ENCODE results near the gene TWSG1.
"Not testable (repeated sequence)": the region's sequence is repeated elsewhere in the genome, so short reads cannot be mapped to it uniquely, and the experiment has no call there.

Gene TWSG1

GRCh38 chr18:9428301-9428706, 93.7 kb downstream of the TWSG1 start:
- no peak for DNase-seq (ENCODE audit: low read depth)
- H3K4me3 ChIP-seq (ENCODE audit: low read depth, low read length): no peak overlapping the region
- no peak for TF ChIP-seq CTCF (conservative IDR thresholded peaks at IDR 0.05; ENCODE audit: low read depth, low read length)

- no peak for DNase-seq (ENCODE audit: low read depth)
- TF ChIP-seq CTCF (conservative IDR thresholded peaks at IDR 0.05; ENCODE audit: low read depth, low read length): no peak
- H3K4me3 ChIP-seq (ENCODE audit: low read depth, low read length): no peak overlapping the region
Observed at GRCh38 chr18:9428862-9429661, 94.5 kb downstream of the TWSG1 start.

- TF ChIP-seq CTCF (conservative IDR thresholded peaks at IDR 0.05; ENCODE audit: low read depth, low read length): no peak
- no peak overlapping the region for H3K4me3 ChIP-seq (ENCODE audit: low read depth, low read length)
- no peak for DNase-seq (ENCODE audit: low read depth)
Observed at GRCh38 chr18:9429662-9429993, 95.1 kb downstream of the TWSG1 start.

GRCh38 chr18:9430315-9430714, 95.7 kb downstream of the TWSG1 start:
- DNase-seq (ENCODE audit: low read depth); H3K4me3 ChIP-seq (ENCODE audit: low read depth, low read length): not testable (repeated sequence)

GRCh38 chr18:9431296-9431695, 96.7 kb downstream of the TWSG1 start:
- DNase-seq (ENCODE audit: low read depth): no peak
- no peak for TF ChIP-seq CTCF (conservative IDR thresholded peaks at IDR 0.05; ENCODE audit: low read depth, low read length)
- no peak overlapping the region for H3K4me3 ChIP-seq (ENCODE audit: low read depth, low read length)

- not testable (repeated sequence) for H3K4me3 ChIP-seq (ENCODE audit: low read depth, low read length); DNase-seq (ENCODE audit: low read depth)
Observed at GRCh38 chr18:9433122-9433521, 98.5 kb downstream of the TWSG1 start.

GRCh38 chr18:9433671-9434121, 99.1 kb downstream of the TWSG1 start:
- no peak for DNase-seq (ENCODE audit: low read depth)
- no peak for TF ChIP-seq CTCF (conservative IDR thresholded peaks at IDR 0.05; ENCODE audit: low read depth, low read length)

GRCh38 chr18:9434122-9434701, 99.6 kb downstream of the TWSG1 start:
- no peak overlapping the region for H3K4me3 ChIP-seq (ENCODE audit: low read depth, low read length)
- TF ChIP-seq CTCF (conservative IDR thresholded peaks at IDR 0.05; ENCODE audit: low read depth, low read length): no peak

More at GRCh38 chr18:9433671-9434121, 99.1 kb downstream of the TWSG1 start:
- H3K4me3 ChIP-seq (ENCODE audit: low read depth, low read length): no peak overlapping the region

More at GRCh38 chr18:9434122-9434701, 99.6 kb downstream of the TWSG1 start:
- DNase-seq (ENCODE audit: low read depth): no peak
